DMS 273 treated with DMSO at 0.1 percent for 48 hours (cell line): ENCODE measurements around the gene RIPOR2.
A peak's percentile ranks its signal among the peaks of the same experiment; 100 is the strongest.
"Not testable (repeated sequence)": the region's sequence is repeated elsewhere in the genome, so short reads cannot be mapped to it uniquely, and the experiment has no call there.

Source experiments
- DNase-seq: peaks from one replicate; lab custom pipeline; 2025; lab: John Stamatoyannopoulos, UW

The RIPOR2 gene

GRCh38 chr6:24799541-24799915 is 136.2 kb downstream of the RIPOR2 start:
- no peak for DNase-seq

DNA sequence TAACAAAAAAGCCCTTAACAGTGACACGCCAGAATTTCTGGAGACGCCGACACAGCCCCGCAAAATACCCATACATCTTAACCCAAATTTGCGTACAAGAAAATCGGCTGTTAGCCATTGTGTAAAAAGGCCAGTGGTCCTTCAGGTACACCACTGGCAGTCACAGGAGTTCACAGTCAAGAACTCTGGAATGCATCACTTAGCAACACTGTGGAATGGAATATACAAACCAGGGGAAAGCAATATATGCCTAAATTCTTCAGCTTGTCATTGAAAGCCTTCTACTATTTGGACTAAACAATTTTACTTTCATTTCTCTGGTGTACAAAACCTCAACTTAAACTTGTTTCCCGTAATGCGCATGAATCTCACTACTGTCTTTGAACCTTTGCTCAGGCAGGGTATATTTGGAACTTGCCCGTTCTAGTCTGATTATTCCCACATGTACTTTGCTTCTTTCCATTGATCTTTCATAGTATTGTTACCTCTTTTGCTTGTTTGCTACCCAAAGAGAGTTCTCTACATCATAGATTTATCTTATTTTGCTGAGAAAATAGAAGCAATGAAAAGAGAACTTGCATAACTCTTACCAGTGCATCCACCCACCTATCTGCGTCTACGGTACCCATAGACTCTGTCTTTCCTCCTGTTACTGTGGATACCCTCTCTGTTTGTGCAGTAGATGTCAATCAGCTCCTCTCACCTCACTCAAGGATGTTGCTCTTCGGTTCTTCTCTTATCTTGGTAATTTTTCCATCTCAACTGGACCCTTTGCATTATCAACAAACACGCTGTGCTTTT is 136.8 kb downstream of the RIPOR2 start, which contains the start of gene ARMH2:
Gene ARMH2, minus strand, starts transcription at position 178 of the 801 bp plus-strand sequence. Its CDS starts 60 bp downstream, at position 118.
- DNase-seq, result no peak

DNA sequence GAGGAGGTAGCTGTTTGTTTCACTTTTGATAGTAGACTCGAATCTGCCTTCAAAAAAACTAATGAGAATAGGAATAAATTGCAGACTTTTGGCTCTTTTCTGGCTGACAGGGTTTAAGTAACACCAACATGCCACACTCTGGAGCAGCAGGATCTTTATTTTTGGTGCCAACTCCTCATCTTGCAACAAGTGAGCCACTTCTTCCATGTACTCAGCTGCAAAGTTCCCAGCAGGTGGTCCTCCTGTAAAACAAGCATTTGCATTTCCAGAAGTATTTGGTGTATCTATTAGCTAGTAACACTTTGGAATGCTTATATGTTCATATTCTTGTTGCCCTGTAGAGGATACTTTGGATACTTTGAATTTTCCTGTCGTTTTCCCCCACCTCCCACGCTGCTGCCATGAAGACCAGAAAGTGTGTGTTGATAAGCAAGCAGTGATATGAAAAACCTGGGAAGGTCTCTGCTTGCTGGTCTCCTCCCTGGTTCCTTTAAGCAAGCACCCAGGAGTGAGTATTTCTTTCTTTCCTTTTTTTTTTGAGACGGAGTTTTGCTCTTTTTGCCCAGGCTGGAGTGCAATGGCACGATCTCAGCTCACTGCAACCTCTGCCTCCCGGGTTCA is 138.1 kb downstream of the RIPOR2 start:
- DNase-seq, result no peak

GRCh38 chr6:24796616-24797290 is 139.0 kb downstream of the RIPOR2 start:
- no peak for DNase-seq

- DNase-seq, result no peak
These were observed 140.7 kb downstream of the RIPOR2 start for GRCh38 chr6:24795106-24795505.

- no peak for DNase-seq
These were observed 147.6 kb downstream of the RIPOR2 start for GRCh38 chr6:24788031-24788665.

- no peak for DNase-seq
These were observed 155.6 kb downstream of the RIPOR2 start for GRCh38 chr6:24780206-24780605.

GRCh38 chr6:24779416-24780016 is 156.2 kb downstream of the RIPOR2 start:
- no peak for DNase-seq

DNA sequence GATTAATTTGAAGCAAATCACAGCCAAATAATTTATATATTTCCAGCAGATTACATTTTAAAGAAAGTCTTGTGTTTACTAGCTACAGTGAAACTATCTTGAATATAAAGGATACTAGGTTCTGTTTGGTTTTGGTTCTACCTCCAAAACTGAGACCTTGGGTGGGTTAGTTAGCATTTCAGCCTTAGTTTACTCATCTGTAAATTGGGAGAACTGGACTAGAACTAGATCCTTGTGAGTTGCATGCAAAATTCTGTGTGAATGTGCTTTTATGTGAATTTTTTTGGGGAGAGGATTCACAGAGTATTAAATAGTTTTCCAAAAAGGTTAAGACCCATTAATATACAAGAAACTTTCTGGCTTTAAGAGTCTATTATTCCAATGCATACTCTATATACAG is 156.9 kb downstream of the RIPOR2 start:
- no peak for DNase-seq

DNA sequence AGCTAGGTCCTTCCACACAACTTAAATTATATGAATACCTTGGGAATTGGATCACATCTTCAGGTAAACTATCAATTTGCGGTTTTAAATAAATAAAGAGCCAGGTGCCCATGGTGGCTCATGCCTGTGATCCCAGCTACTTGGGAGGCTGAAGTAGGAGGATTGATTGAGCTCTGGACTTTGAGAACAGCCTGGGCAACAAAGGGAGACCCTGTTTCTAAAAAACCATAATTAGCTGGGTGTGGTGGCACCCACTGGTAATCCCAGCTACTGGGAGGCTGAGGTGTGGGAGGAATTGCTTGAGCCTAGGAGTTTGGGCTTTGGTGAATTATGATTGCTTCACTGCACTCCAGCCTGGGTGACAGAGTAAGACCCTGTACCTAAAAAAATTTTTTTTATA is 157.6 kb downstream of the RIPOR2 start:
- no peak for DNase-seq

GRCh38 chr6:24777227-24777626 is 158.5 kb downstream of the RIPOR2 start:
- DNase-seq, result no peak

- no peak for DNase-seq
These were observed 160.2 kb downstream of the RIPOR2 start for GRCh38 chr6:24775520-24776058.

GRCh38 chr6:24774696-24775519 is 160.9 kb downstream of the RIPOR2 start, which contains the start of gene GMNN:
GMNN (plus strand) TSS chr6:24774937; CDS start chr6:24777247, 2,310 bp downstream.
- peak; percentile 88 for DNase-seq

- no peak for DNase-seq
These were observed 167.4 kb downstream of the RIPOR2 start for GRCh38 chr6:24768361-24768760.

- peak; percentile 14 for DNase-seq
These were observed 168.9 kb downstream of the RIPOR2 start for GRCh38 chr6:24766680-24767462.

DNA sequence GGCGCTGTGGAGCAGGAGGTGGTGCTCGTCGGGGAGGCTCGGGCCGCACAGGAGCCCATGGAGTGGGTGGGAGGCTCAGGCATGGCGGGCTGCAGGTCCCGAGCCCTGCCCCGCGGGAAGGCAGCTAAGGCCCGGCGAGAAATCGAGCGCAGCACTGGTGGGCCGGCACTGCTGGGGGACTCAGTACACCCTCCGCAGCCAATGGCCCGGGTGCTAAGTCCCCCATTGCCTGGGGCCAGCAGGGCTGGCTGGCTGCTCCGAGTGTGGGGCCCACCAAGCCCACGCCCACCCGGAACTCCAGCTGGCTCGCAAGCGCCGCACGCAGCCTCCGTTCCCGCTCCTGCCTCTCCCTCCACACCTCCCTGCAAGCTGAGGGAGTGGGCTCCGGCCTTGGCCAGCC is 169.8 kb downstream of the RIPOR2 start:
- not testable (repeated sequence) for DNase-seq

DNA sequence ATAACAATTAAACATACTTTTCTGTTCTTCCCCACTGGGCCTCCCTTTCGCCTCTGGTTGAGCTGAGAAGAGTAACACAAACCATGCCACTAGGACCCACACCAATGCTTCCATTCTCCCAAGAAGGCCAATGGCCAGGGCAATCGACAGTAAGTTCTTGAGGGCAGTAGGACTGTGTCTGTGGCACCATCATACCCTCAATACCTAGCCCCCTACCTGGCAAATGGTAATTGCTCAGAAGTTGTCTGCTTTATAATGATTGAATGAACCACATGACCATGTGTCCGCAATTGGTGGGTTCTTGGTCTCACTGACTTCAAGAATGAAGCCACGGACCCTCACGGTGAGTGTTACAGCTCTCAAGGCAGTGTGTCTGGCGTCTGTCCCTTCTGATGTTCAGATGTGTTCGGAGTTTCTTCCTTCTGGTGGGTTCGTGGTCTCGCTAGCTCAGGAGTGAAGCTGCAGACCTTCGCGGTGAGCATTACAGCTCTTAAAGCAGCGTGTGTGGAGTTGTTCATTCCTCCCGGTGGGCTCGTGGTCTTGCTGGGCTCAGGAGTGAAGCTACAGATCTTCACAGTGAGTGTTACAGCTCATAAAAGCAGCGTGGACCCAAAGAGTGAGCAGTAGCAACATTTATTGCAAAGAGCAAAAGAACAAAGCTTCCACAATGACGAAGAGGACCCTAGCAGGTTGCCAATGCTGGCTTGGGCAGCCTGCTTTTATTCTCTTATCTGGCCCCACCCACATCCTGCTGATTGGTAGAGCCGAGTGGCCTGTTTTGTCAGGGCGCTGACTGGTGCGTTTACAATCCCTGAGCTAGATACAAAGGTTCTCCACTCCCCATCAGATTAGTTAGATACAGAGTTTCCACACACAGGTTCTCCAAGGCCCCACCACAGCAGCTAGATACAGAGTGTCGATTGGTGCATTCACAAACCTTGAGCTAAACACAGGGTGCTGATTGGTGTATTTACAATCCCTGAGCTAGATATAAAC is 170.6 kb downstream of the RIPOR2 start:
- DNase-seq, result not testable (repeated sequence)

DNA sequence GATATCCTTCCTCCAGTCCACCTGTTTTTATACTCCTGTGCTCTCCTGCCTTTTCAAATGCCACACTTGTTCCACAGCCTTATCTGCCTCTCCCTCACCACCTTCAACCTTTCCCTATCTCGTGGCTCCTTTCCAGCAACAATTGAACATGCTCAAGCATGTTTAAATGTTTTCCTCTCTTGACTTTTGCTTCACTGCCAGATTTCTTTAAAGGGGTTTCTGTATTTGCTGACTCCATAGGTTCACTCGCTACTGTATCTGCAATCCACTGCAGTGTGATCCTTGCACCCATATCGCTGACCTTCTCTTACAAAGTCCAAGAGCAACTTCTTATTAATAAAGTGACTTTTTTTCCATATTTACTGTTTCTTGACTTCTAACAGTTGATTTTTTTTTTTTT is 172.2 kb downstream of the RIPOR2 start:
- DNase-seq, result no peak

DNA sequence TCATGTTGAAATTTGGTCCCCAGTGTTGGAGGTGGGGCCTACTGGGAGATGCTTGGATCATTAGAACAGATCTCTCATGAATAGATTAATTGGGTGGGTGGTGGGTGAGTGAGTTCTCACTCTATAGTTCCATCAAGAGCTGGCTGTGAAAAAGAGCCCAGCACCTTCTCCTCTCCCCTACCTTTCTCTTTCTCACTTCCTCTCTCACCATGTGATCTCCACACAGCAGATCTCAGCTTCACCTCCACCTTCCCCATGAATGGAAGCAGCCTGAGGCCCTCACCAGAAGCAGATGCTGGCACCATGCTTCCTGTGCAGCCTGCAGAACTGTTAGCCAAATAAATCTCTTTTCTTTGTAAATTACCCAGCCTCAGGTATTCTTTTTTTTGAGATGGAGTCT is 173.9 kb downstream of the RIPOR2 start:
- DNase-seq, result no peak
